GM12874 (cell line): Measurements from ENCODE around the gene KIAA1755.

Experiments
- TF ChIP-seq, protein P1 (sequence below): IDR thresholded peaks from 2 replicates; pipeline ENCODE4 v1.5.1; 2011; ENCODE audit warnings: low read depth, mild to moderate bottlenecking, control low read depth, low read length, moderate library complexity; ENCODE audit not compliant: insufficient read depth

Gene KIAA1755

DNA sequence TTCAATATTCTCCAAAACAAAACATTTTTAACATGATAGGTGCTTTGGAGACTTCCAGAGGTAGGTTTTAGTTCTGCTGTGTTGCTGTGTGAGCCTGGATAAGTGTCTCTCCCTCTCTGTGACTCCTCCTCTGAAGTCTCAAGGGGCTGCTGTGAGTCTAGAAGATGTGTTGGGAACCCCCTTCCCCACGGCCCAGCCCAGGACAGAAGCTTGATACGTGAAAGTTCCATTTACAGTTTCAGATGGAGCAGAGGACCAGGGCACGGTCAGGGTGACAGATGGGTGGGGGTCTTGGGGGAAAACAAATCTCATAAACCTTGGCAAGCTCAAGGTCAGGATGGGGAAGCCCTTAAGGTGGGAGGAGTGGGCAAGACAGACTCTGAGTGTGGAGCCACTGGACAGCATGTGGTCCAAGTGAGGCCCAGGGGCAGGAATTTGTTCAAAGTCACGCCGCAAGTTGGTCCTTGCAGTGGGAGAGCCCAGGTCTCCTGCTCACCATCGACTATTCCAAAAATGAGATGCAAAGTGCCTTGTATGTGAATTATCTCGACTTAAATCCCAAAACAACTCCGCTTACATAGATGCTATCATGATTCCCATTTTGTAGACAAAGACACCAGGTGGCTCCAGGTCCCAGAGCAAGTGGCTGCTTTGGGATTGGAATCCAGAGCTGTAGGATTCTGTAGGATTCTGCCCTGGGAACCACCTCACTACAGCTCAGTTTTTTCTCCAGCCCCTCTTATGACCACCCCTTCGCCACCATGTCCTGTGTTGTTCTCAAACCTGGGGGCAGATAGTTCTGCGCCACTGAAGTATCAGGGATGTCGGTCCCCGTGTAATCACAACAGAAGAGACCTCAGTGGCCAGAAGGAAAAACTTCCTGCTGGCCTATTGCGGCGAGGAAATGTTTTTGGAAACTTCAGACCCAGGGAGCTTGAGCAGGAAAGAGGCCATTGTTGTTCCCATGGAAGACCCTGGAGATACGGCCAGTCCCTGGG, 97.4 kb downstream of the KIAA1755 start:
- TF ChIP-seq, protein P1, sequence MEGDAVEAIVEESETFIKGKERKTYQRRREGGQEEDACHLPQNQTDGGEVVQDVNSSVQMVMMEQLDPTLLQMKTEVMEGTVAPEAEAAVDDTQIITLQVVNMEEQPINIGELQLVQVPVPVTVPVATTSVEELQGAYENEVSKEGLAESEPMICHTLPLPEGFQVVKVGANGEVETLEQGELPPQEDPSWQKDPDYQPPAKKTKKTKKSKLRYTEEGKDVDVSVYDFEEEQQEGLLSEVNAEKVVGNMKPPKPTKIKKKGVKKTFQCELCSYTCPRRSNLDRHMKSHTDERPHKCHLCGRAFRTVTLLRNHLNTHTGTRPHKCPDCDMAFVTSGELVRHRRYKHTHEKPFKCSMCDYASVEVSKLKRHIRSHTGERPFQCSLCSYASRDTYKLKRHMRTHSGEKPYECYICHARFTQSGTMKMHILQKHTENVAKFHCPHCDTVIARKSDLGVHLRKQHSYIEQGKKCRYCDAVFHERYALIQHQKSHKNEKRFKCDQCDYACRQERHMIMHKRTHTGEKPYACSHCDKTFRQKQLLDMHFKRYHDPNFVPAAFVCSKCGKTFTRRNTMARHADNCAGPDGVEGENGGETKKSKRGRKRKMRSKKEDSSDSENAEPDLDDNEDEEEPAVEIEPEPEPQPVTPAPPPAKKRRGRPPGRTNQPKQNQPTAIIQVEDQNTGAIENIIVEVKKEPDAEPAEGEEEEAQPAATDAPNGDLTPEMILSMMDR: no peak

DNA sequence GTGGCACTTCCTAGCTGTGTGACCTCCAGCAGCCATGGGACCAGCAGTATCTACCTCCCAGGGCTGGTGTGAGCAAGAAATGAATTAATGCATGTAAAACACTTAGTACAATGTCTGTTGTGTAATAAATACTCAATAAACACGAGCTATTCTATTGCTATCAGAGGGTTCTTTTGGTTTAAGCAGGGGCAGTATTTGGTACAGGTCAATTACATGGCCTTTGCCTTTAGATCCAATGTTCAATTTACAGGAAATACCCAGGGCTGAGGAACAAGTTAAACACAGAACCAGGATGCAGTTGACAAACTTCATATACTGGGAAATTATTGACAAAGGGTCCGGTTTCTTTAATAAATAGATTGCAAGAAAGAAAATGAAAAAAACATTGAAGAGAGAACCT, 98.4 kb downstream of the KIAA1755 start:
- TF ChIP-seq, protein P1: no peak

DNA sequence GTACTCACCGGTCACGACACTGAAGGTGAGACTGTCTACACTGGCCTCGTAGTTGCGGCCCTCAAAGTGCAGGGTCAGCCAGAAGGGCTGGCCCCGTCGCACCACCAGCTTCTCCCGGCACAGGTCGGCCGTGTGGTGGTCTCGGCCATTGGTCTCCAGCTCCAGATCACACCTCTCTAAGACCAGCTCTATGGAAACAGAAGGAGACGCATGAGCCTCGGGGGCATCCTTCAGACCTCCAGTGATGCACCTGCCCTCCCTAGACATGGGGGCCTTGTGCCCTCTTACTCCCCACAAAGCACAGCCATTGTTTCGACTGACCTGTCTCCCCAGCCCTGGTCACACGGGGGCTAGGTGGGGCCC, 99.1 kb downstream of the KIAA1755 start:
- TF ChIP-seq, protein P1: no peak
